Measurements from ENCODE around the gene ARID1B. TPM values are rescaled to one million over a fixed set of nuclear protein-coding genes. Genes with fewer than 3 reads are reported as not detected.

Gene ARID1B
- total RNA-seq, 6 experiments from 2014 or later, result 32.5 to 44.3 (median 36.5) TPM

- no peak for DNase-seq
These were observed 445.2 kb downstream of the ARID1B start for GRCh38 chr6:157222201-157222981.

DNA sequence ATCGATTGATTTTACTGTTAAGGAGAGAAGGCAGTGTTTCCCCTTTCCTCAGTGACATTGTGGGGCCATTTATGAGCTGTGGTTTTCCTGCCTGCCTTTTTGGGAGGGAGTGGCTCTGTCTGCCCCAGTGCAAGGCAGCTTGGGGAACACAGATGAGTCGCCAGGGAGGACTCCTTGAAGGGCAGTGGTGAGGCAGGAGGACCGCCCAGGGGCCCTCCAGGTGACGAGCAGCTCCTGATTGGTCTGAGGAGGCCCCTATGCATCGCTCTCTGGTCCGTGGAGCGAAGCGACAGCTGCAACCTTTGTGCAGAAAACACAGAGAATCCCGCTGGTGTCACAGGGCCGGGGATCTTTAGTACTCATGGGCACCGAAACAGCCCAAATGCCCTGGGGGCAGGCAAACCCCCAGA, 445.8 kb downstream of the ARID1B start:
- TF ChIP-seq, protein P1, sequence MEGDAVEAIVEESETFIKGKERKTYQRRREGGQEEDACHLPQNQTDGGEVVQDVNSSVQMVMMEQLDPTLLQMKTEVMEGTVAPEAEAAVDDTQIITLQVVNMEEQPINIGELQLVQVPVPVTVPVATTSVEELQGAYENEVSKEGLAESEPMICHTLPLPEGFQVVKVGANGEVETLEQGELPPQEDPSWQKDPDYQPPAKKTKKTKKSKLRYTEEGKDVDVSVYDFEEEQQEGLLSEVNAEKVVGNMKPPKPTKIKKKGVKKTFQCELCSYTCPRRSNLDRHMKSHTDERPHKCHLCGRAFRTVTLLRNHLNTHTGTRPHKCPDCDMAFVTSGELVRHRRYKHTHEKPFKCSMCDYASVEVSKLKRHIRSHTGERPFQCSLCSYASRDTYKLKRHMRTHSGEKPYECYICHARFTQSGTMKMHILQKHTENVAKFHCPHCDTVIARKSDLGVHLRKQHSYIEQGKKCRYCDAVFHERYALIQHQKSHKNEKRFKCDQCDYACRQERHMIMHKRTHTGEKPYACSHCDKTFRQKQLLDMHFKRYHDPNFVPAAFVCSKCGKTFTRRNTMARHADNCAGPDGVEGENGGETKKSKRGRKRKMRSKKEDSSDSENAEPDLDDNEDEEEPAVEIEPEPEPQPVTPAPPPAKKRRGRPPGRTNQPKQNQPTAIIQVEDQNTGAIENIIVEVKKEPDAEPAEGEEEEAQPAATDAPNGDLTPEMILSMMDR (IDR thresholded peaks at IDR 0.05), result no peak
- H3K4me3 Mint-ChIP-seq, result no peak overlapping the region
- no peaks in the 10 kb centered on the region for H3K36me3 Mint-ChIP-seq (ENCODE audit: low read depth)
- H3K9me3 Mint-ChIP-seq, result no peaks in the 10 kb centered on the region
- H3K27ac Mint-ChIP-seq, result no peak overlapping the region
- no peak for DNase-seq
- H3K4me1 Mint-ChIP-seq (ENCODE audit: low read depth), result peaks cover 44% of the 10 kb centered on the region
- H3K27me3 Mint-ChIP-seq (ENCODE audit: insufficient read depth), result peaks cover 5% of the 10 kb centered on the region

More at GRCh38 chr6:157222201-157222981, 445.2 kb downstream of the ARID1B start:
- H3K4me3 Mint-ChIP-seq, result no peak overlapping the region; the same call in 1 of the 2 replicates
- H3K4me1 Mint-ChIP-seq (ENCODE audit: low read depth), result peaks cover 44% of the 10 kb centered on the region
- 0 out of 2 replicates have a peak overlapping the region, but pooled peaks have one; percentile 22 for H3K27ac Mint-ChIP-seq
- peaks cover 5% of the 10 kb centered on the region for H3K27me3 Mint-ChIP-seq (ENCODE audit: insufficient read depth)
- H3K9me3 Mint-ChIP-seq, result no peaks in the 10 kb centered on the region
- no peaks in the 10 kb centered on the region for H3K36me3 Mint-ChIP-seq (ENCODE audit: low read depth)
- TF ChIP-seq, protein P1 (IDR thresholded peaks at IDR 0.05), result no peak

DNA sequence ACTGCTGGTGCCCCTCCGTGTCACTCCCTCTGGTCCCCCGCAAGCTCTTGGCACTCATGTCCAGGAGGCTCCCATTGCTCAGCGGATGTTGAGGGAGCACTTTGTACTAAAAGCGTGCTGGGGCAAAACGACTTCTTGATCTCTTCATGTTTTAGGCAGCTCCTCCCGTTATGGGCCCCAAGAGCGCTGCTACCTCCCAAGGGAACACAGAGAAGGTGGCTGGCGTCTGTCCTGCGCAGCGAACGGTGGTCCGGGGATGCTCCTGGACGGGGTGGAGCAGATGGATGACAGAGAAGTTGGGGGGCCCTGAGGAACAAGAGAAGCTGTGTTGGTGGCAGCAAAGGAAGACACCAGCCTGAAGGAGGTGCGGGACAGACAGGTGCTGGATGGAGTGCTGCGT, 446.3 kb downstream of the ARID1B start:
- Mint-ChIP-seq H3K27me3 (ENCODE audit: insufficient read depth) (peaks cover 5% of the 10 kb centered on the region), H3K9me3 (no peaks in the 10 kb centered on the region), H3K4me1 (ENCODE audit: low read depth) (peaks cover 44% of the 10 kb centered on the region), H3K4me3 (no peak overlapping the region), H3K36me3 (ENCODE audit: low read depth) (no peaks in the 10 kb centered on the region), H3K27ac (no peak overlapping the region)
- DNase-seq, result no peak
- TF ChIP-seq, protein P1 (IDR thresholded peaks at IDR 0.05), result no peak

DNA sequence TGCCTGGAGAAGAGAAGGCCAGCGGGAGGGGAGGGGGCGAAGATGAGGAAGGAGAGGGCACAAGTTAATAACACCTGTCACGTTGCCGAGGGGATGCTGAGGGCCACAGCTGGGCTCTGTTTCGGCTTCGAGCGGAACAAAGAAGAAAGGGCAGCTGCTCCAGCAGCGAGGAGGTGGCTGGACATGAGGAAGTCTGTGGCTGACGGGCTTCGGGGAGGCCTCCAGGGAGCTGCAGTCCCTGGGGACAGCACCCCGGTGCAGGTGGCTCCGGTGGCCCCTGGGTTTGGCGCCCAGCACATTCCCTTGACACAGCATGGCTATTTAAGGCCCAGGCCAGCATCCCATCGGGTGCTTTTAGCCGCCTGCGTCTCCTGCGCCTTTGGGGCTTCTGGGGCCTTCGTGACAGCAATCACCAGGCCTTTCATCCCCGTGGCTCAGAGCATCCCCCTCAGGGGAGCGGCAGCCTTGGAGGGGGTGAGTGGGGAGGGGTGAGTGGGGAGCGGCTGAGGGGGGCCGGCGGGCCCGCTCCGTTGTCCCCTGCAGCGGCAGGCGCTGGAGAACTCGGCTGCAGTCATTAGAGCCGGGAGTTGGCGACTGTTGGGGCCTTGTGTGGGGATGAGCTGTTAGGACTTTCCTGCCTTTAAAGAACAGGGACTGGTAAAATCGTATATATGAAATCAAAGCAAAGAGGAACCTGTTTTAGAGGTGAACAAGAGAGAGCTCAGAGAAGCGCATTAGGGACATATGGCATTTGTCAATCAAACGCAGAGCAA, 447.2 kb downstream of the ARID1B start:
- H3K27ac Mint-ChIP-seq, result no peak overlapping the region
- no peaks in the 10 kb centered on the region for H3K9me3 Mint-ChIP-seq
- TF ChIP-seq, protein P1 (IDR thresholded peaks at IDR 0.05), result no peak
- H3K4me1 Mint-ChIP-seq (ENCODE audit: low read depth), result peaks cover 41% of the 10 kb centered on the region
- peaks cover 6% of the 10 kb centered on the region for H3K27me3 Mint-ChIP-seq (ENCODE audit: insufficient read depth)
- no peaks in the 10 kb centered on the region for H3K36me3 Mint-ChIP-seq (ENCODE audit: low read depth)
- no peak for DNase-seq
- H3K4me3 Mint-ChIP-seq, result no peak overlapping the region

GRCh38 chr6:157224951-157225574, 447.9 kb downstream of the ARID1B start:
- TF ChIP-seq, protein P1 (IDR thresholded peaks at IDR 0.05), result no peak
- H3K27ac Mint-ChIP-seq, result no peak overlapping the region
- H3K36me3 Mint-ChIP-seq (ENCODE audit: low read depth), result no peaks in the 10 kb centered on the region
- DNase-seq, result no peak
- no peaks in the 10 kb centered on the region for H3K9me3 Mint-ChIP-seq
- peaks cover 34% of the 10 kb centered on the region for H3K4me1 Mint-ChIP-seq (ENCODE audit: low read depth)
- peaks cover 6% of the 10 kb centered on the region for H3K27me3 Mint-ChIP-seq (ENCODE audit: insufficient read depth)
- no peak overlapping the region for H3K4me3 Mint-ChIP-seq
